Measurements from ENCODE around the gene RNF167. TPM values are rescaled to one million over a fixed set of nuclear protein-coding genes. Genes with fewer than 3 reads are reported as not detected.

RNF167 gene
- total RNA-seq, 8 experiments from 2014 or later: 74.1 to 109 (median 89.5) TPM

GRCh38 chr17:4945176-4945943 is 5.3 kb downstream of the RNF167 start:
- peaks cover 18 to 22% of the 10 kb centered on the region in 2 donors for H3K4me1 ChIP-seq (replicated peaks in 1 of 2)
- in situ Hi-C loops (cut with MboI; ENCODE audit: low pct_unique_long_range_greater_than_20kb in 2 of 9, low sequenced_read_pairs in 9 of 9, unreplicated experiment in 9 of 9): no loop called here
- no peak overlapping the region for H3K27ac ChIP-seq
- 0 to 100% (median 27%) methylated on average over 1 to 2 of the region's 7 CpGs; no CpG with 5 or more reads in 4 of the 10 experiments for WGBS, 10 experiments
- peak in 6 of 8 experiments; percentile 8 to 20 (median 10) for ATAC-seq (replicated peaks in 6 of 8)
- H3K4me3 ChIP-seq: no peak overlapping the region

GRCh38 chr17:4945944-4946280 is 5.8 kb downstream of the RNF167 start:
- WGBS, 10 experiments: 0 to 59% (median 0%) methylated on average over 1 to 2 of the region's 4 CpGs; no CpG with 5 or more reads in 7 of the 10 experiments
- H3K27ac ChIP-seq: no peak overlapping the region
- in situ Hi-C loops (cut with MboI; ENCODE audit: low pct_unique_long_range_greater_than_20kb in 2 of 9, low sequenced_read_pairs in 9 of 9, unreplicated experiment in 9 of 9): no loop called here

GRCh38 chr17:4946312-4946976 is 6.4 kb downstream of the RNF167 start:
- no peak overlapping the region for H3K27ac ChIP-seq
- peak overlapping the region; percentile 63 to 94 (median 90) for H3K4me3 ChIP-seq
- ATAC-seq (replicated peaks in 6 of 8): no peak
- peaks cover 24 to 30% of the 10 kb centered on the region in 2 donors for H3K4me1 ChIP-seq (replicated peaks in 1 of 2)
- in situ Hi-C loops (cut with MboI; ENCODE audit: low pct_unique_long_range_greater_than_20kb in 2 of 9, low sequenced_read_pairs in 9 of 9, unreplicated experiment in 9 of 9): no loop called here
- 8 to 73% (median 34%) methylated on average over 3 to 14 of the region's 16 CpGs; no CpG with 5 or more reads in 1 of the 10 experiments for WGBS, 10 experiments

More at GRCh38 chr17:4945944-4946280, 5.8 kb downstream of the RNF167 start:
- Histone ChIP-seq H3K4me3 (no peak overlapping the region), H3K4me1 (replicated peaks in 1 of 2) (peaks cover 24 to 28% of the 10 kb centered on the region in 2 donors)
- ATAC-seq (replicated peaks in 6 of 8): no peak

GRCh38 chr17:4947010-4947410 is 6.9 kb downstream of the RNF167 start:
- 0% methylated on average over 2 of the region's 7 CpGs; no CpG with 5 or more reads in 9 of the 10 experiments for WGBS, 10 experiments
- peak overlapping the region in 1 of 2 donors; percentile 95 for H3K27ac ChIP-seq
- in situ Hi-C loops (cut with MboI; ENCODE audit: low pct_unique_long_range_greater_than_20kb in 2 of 9, low sequenced_read_pairs in 9 of 9, unreplicated experiment in 9 of 9): no loop called here
- peaks cover 27 to 31% of the 10 kb centered on the region in 2 donors for H3K4me1 ChIP-seq (replicated peaks in 1 of 2)
- peak overlapping the region; percentile 63 to 94 (median 90) for H3K4me3 ChIP-seq
- ATAC-seq (replicated peaks in 6 of 8): no peak

- WGBS, 10 experiments: 0% methylated on average over 1 of the region's 56 CpGs; no CpG with 5 or more reads in 9 of the 10 experiments
- peaks cover 31 to 32% of the 10 kb centered on the region in 2 donors for H3K4me1 ChIP-seq (replicated peaks in 1 of 2)
- in situ Hi-C loops (cut with MboI; ENCODE audit: low pct_unique_long_range_greater_than_20kb in 2 of 9, low sequenced_read_pairs in 9 of 9, unreplicated experiment in 9 of 9): no loop called here
- peak overlapping the region; percentile 94 to 95 for H3K27ac ChIP-seq
- H3K4me3 ChIP-seq: peak overlapping the region; percentile 63 to 94 (median 90)
- peak; percentile 2 to 7 (median 5) for ATAC-seq (replicated peaks in 6 of 8)
These were observed 7.5 kb downstream of the RNF167 start for GRCh38 chr17:4947411-4948165.

- ATAC-seq (replicated peaks in 6 of 8): peak; percentile 14 to 57 (median 43)
- H3K4me3 ChIP-seq: peak within 1 kb of the TSS; percentile 63 to 94 (median 90)
- WGBS, 10 experiments: 0 to 4% (median 0%) methylated on average over 1 to 4 of the region's 59 CpGs; no CpG with 5 or more reads in 5 of the 10 experiments
- peaks cover 31 to 32% of the 10 kb centered on the region in 2 donors for H3K4me1 ChIP-seq (replicated peaks in 1 of 2)
- in situ Hi-C loops (cut with MboI; ENCODE audit: low pct_unique_long_range_greater_than_20kb in 2 of 9, low sequenced_read_pairs in 9 of 9, unreplicated experiment in 9 of 9): no loop called here
- H3K27ac ChIP-seq: peak within 1 kb of the TSS; percentile 94 to 95
These were observed 8.3 kb downstream of the RNF167 start, which contains the start of gene PFN1 for GRCh38 chr17:4948166-4948930. TSS of gene PFN1 (minus strand) at chr17:4948530. CDS start at chr17:4948394, 136 bp downstream.

- ATAC-seq (replicated peaks in 6 of 8): peak; percentile 43 to 81 (median 72)
- WGBS, 10 experiments: 0% methylated on average over 1 to 3 of the region's 40 CpGs; no CpG with 5 or more reads in 7 of the 10 experiments
- peaks cover 31 to 32% of the 10 kb centered on the region in 2 donors for H3K4me1 ChIP-seq (replicated peaks in 1 of 2)
- H3K4me3 ChIP-seq: peak overlapping the region; percentile 63 to 94 (median 90)
- in situ Hi-C loops (cut with MboI; ENCODE audit: low pct_unique_long_range_greater_than_20kb in 2 of 9, low sequenced_read_pairs in 9 of 9, unreplicated experiment in 9 of 9): no loop called here
- H3K27ac ChIP-seq: peak overlapping the region; percentile 94 to 95
These were observed 8.9 kb downstream of the RNF167 start for GRCh38 chr17:4948931-4949320.

GRCh38 chr17:4949321-4950074 is 9.4 kb downstream of the RNF167 start:
- peak; percentile 13 to 54 (median 30) for ATAC-seq (replicated peaks in 6 of 8)

GRCh38 chr17:4950075-4950745 is 10.1 kb downstream of the RNF167 start:
- in situ Hi-C loops (cut with MboI; ENCODE audit: low pct_unique_long_range_greater_than_20kb in 2 of 9, low sequenced_read_pairs in 9 of 9, unreplicated experiment in 9 of 9): loop anchor here in 1 of 9 experiments (25.0 kb wide), 1 partner anchor 112 kb away; no protein-coding TSS in a partner anchor
- H3K4me3 ChIP-seq: peak overlapping the region; percentile 63 to 94 (median 90)
- WGBS, 10 experiments: 11 to 100% (median 24%) methylated on average over 2 to 18 of the region's 52 CpGs; no CpG with 5 or more reads in 5 of the 10 experiments
- H3K4me1 ChIP-seq (replicated peaks in 1 of 2): peaks cover 31 to 32% of the 10 kb centered on the region in 2 donors
- H3K27ac ChIP-seq: peak overlapping the region; percentile 94 to 95
- ATAC-seq (replicated peaks in 6 of 8): peak; percentile 7 to 54 (median 29)

More at GRCh38 chr17:4949321-4950074, 9.4 kb downstream of the RNF167 start:
- peak overlapping the region; percentile 94 to 95 for H3K27ac ChIP-seq
- H3K4me3 ChIP-seq: peak overlapping the region; percentile 63 to 94 (median 90)
- in situ Hi-C loops (cut with MboI; ENCODE audit: low pct_unique_long_range_greater_than_20kb in 2 of 9, low sequenced_read_pairs in 9 of 9, unreplicated experiment in 9 of 9): loop anchor here in 1 of 9 experiments (25.0 kb wide), 1 partner anchor 113 kb away; no protein-coding TSS in a partner anchor
- peaks cover 31 to 32% of the 10 kb centered on the region in 2 donors for H3K4me1 ChIP-seq (replicated peaks in 1 of 2)
- no CpG with 5 or more reads among the region's 75 CpGs for WGBS, 10 experiments

- peaks cover 27 to 31% of the 10 kb centered on the region in 2 donors for H3K4me1 ChIP-seq (replicated peaks in 1 of 2)
- in situ Hi-C loops (cut with MboI; ENCODE audit: low pct_unique_long_range_greater_than_20kb in 2 of 9, low sequenced_read_pairs in 9 of 9, unreplicated experiment in 9 of 9): loop anchor here in 1 of 9 experiments (25.0 kb wide), 1 partner anchor 112 kb away; no protein-coding TSS in a partner anchor
- peak within 1 kb of the TSS; percentile 94 to 95 for H3K27ac ChIP-seq
- peak within 1 kb of the TSS; percentile 63 to 94 (median 90) for H3K4me3 ChIP-seq
- WGBS, 10 experiments: 0 to 50% (median 20%) methylated on average over 1 to 2 of the region's 7 CpGs; no CpG with 5 or more reads in 7 of the 10 experiments
- ATAC-seq (replicated peaks in 6 of 8): no peak
These were observed 10.7 kb downstream of the RNF167 start, which contains the start of gene ENO3 for GRCh38 chr17:4950746-4951204. TSS of gene ENO3 (plus strand) at chr17:4951119. CDS start at chr17:4951830, 711 bp downstream.

Data from motor neuron (in vitro differentiated cells).